Effector memory CD8-positive, alpha-beta T cell (primary cell): ENCODE measurements around the gene ECHS1.
A peak's percentile ranks its signal among the peaks of the same experiment; 100 is the strongest.

ENCODE experiments used
- ATAC-seq: fragments of 150-1000 bp; cut with Tn5 transposase; replicated peaks from 2 replicates; pipeline ENCODE4 v1.10.0; 2021; ENCODE audit warnings: mild to moderate bottlenecking, moderate library complexity
- DNase-seq, 3 experiments: peaks; one replicate each; pipeline ENCODE4 v3.0.0; 2021
- H3K27ac Mint-ChIP-seq, 2 donors: one replicate each; pipeline ENCODE4 v1.8.0; 2022; ENCODE audit warnings: mild to moderate bottlenecking in 2 of 2, mixed read lengths in 2 of 2, moderate library complexity in 2 of 2
- H3K27me3 Mint-ChIP-seq, 2 donors: one replicate each; pipeline ENCODE4 v1.8.0; 2022; ENCODE audit warnings: mixed read lengths in 2 of 2
- H3K36me3 Mint-ChIP-seq: one replicate; pipeline ENCODE4 v1.8.0; 2022; ENCODE audit warnings: mild to moderate bottlenecking, moderate library complexity, mixed read lengths; ENCODE audit not compliant: insufficient read depth
- H3K4me1 Mint-ChIP-seq, 2 donors: one replicate each; pipeline ENCODE4 v1.8.0; 2022; ENCODE audit warnings: low read depth in 2 of 2, mixed read lengths in 2 of 2
- H3K4me3 Mint-ChIP-seq, 2 donors: one replicate each; pipeline ENCODE4 v1.8.0; 2022; ENCODE audit warnings: mild to moderate bottlenecking in 2 of 2, mixed read lengths in 2 of 2, moderate library complexity in 2 of 2
- H3K9me3 Mint-ChIP-seq, 2 donors: one replicate each; pipeline ENCODE4 v1.8.0; 2022; ENCODE audit warnings: mixed read lengths in 2 of 2

Gene ECHS1

DNA sequence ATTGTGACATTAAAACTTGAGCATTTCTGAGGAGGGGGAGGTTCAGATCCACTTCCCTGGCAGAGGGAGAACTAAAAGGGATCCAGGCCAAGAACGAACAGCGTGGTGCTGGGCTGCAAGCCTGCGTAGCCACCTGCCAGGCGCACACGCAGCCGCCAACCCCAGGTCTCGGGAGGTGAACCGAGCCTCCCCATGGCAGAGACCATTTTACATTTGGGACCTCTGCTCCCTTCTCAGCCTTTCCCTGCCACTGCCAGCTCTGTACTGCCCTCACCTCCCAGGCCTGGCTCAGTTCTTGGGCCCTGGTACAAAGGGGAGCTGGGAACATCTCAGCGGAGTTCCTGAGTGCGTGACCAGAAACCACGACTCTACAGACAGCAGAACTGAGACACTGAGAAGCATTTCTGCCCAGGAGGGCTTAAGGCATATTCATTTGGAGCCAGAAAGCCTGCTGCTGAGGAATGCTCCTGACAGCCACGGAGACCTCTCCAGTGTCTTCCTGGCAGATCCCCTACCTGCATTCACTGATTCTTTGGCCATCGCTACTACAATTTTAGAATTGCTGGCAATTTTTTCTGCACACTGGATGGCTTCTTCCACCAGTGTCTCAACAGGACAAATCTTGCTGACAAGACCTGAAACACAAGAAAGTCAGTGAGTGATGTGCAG is 7.6 kb downstream of the ECHS1 start:
- DNase-seq (no peak), ATAC-seq (no peak)
- Mint-ChIP-seq H3K36me3 (peaks cover 16% of the 10 kb centered on the region), H3K4me3 (no peak overlapping the region), H3K4me1 (peaks cover 7 to 10% of the 10 kb centered on the region in 2 donors), H3K27me3 (no peaks in the 10 kb centered on the region), H3K27ac (no peak overlapping the region), H3K9me3 (no peaks in the 10 kb centered on the region)

DNA sequence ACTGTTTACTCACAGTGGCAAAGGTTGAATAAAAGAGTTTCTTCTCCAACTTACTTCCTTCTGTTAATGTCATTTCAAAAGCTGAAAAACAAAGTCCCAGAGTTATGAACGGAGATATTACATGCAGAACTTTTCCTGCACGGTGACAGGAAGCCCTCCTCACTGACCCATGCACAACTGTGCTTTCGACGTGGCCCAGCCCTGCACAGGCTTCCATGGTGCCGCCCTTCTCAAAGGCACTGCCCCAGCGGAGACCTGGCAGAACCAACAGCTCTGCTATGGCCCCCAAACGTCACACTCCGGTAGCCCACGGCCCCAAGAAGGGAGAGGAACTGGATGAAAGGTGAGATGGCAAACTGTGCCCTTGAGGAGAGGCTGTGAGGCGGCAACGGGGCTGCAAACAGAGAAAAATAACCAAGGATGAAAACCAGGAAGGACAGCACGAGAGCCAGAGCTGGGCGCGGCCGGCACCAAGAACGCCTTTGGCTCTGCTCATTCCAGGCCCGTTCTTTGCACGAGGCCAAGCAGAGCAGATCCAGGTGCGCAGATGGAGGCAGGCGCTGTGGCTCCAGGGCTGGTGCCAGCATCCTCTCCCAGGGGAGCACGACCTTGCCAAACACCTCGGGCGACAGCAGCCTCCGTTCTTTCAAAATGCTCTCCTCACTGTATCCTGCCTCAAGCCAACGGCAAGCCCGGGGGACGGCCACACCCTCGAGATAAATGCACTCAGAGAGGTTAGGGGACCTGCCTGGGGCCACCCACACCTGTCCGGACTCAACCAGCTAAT is 8.3 kb downstream of the ECHS1 start:
- peaks cover 16% of the 10 kb centered on the region for H3K36me3 Mint-ChIP-seq
- H3K27me3 Mint-ChIP-seq, result no peaks in the 10 kb centered on the region
- H3K4me1 Mint-ChIP-seq, result peaks cover 7 to 13% of the 10 kb centered on the region in 2 donors
- H3K27ac Mint-ChIP-seq, result no peak overlapping the region
- no peaks in the 10 kb centered on the region for H3K9me3 Mint-ChIP-seq
- DNase-seq, result no peak
- ATAC-seq, result no peak
- H3K4me3 Mint-ChIP-seq, result no peak overlapping the region

GRCh38 chr10:133362846-133363245 is 10.3 kb downstream of the ECHS1 start:
- ATAC-seq (no peak), DNase-seq (no peak)
- Mint-ChIP-seq H3K9me3 (no peaks in the 10 kb centered on the region), H3K4me1 (peaks cover 7 to 13% of the 10 kb centered on the region in 2 donors), H3K27me3 (no peaks in the 10 kb centered on the region), H3K27ac (no peak overlapping the region), H3K36me3 (peaks cover 7% of the 10 kb centered on the region), H3K4me3 (no peak overlapping the region)

GRCh38 chr10:133361773-133362441 is 11.2 kb downstream of the ECHS1 start:
- Mint-ChIP-seq H3K36me3 (peaks cover 5% of the 10 kb centered on the region), H3K4me3 (peak overlapping the region; percentile 27 to 52), H3K9me3 (no peaks in the 10 kb centered on the region), H3K27ac (peak overlapping the region; percentile 61 to 88), H3K27me3 (no peaks in the 10 kb centered on the region), H3K4me1 (peaks cover 7 to 13% of the 10 kb centered on the region in 2 donors)
- ATAC-seq, result no peak
- DNase-seq, result no peak

DNA sequence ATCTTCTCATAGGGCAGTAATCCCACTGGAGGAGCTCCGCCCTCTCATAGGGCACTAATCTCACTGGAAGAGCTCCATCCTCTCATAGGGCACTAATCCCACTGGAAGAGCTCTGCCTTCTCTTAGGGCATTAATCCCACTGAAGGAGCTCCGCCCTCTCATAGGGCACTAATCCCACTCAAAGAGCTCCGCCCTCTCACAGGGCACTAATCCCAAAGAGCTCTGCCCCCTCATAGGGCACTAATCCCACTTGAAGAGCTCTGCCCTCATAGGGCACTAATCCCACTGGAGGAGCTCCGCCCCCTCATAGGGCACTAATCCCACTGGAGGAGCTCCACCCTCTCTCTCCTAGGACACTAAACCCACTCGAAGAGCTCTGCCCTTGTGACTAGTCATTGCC is 11.9 kb downstream of the ECHS1 start:
- ATAC-seq (no peak), DNase-seq (no peak)
- H3K4me3 Mint-ChIP-seq, result peak overlapping the region; percentile 27 to 52
- H3K27me3 Mint-ChIP-seq, result no peaks in the 10 kb centered on the region
- peak overlapping the region; percentile 61 to 88 for H3K27ac Mint-ChIP-seq
- no peaks in the 10 kb centered on the region for H3K9me3 Mint-ChIP-seq
- H3K4me1 Mint-ChIP-seq, result peaks cover 7 to 13% of the 10 kb centered on the region in 2 donors
- peaks cover 3% of the 10 kb centered on the region for H3K36me3 Mint-ChIP-seq

- no peaks in the 10 kb centered on the region for H3K36me3 Mint-ChIP-seq
- H3K4me3 Mint-ChIP-seq, result no peak overlapping the region
- peak overlapping the region in 1 of 2 donors; percentile 49 for H3K27ac Mint-ChIP-seq
- H3K9me3 Mint-ChIP-seq, result no peaks in the 10 kb centered on the region
- DNase-seq (no peak), ATAC-seq (no peak)
- peaks cover 7 to 16% of the 10 kb centered on the region in 2 donors for H3K4me1 Mint-ChIP-seq
- H3K27me3 Mint-ChIP-seq, result no peaks in the 10 kb centered on the region
Measured at GRCh38 chr10:133359972-133360610, 13.1 kb downstream of the ECHS1 start.

- H3K27me3 Mint-ChIP-seq, result no peaks in the 10 kb centered on the region
- no peaks in the 10 kb centered on the region for H3K9me3 Mint-ChIP-seq
- ATAC-seq, result no peak
- DNase-seq, result peak in 1 of 3 experiments; percentile 27
- H3K4me3 Mint-ChIP-seq, result no peak overlapping the region
- H3K4me1 Mint-ChIP-seq, result peaks cover 7 to 16% of the 10 kb centered on the region in 2 donors
- H3K36me3 Mint-ChIP-seq, result no peaks in the 10 kb centered on the region
- no peak overlapping the region for H3K27ac Mint-ChIP-seq
Measured at GRCh38 chr10:133359554-133359971, 13.6 kb downstream of the ECHS1 start.

- peak overlapping the region in 1 of 2 donors; percentile 45 for H3K4me3 Mint-ChIP-seq
- no peak for DNase-seq
- H3K9me3 Mint-ChIP-seq, result no peaks in the 10 kb centered on the region
- no peaks in the 10 kb centered on the region for H3K36me3 Mint-ChIP-seq
- no peak overlapping the region for H3K27ac Mint-ChIP-seq
- H3K27me3 Mint-ChIP-seq, result no peaks in the 10 kb centered on the region
- no peak for ATAC-seq
- H3K4me1 Mint-ChIP-seq, result peaks cover 7 to 16% of the 10 kb centered on the region in 2 donors
Measured at GRCh38 chr10:133358925-133359310, 14.2 kb downstream of the ECHS1 start.

- Mint-ChIP-seq H3K27me3 (no peaks in the 10 kb centered on the region), H3K27ac (no peak overlapping the region), H3K4me1 (peaks cover 7 to 16% of the 10 kb centered on the region in 2 donors), H3K4me3 (peak overlapping the region; percentile 45 to 69), H3K36me3 (no peaks in the 10 kb centered on the region), H3K9me3 (no peaks in the 10 kb centered on the region)
- ATAC-seq (no peak), DNase-seq (no peak)
Measured at GRCh38 chr10:133358162-133358924, 14.8 kb downstream of the ECHS1 start.

- Mint-ChIP-seq H3K27ac (no peak within 1 kb of the TSS), H3K27me3 (no peaks in the 10 kb centered on the region), H3K9me3 (no peaks in the 10 kb centered on the region), H3K4me1 (peaks cover 7 to 16% of the 10 kb centered on the region in 2 donors), H3K4me3 (peak within 1 kb of the TSS; percentile 69 to 71), H3K36me3 (no peaks in the 10 kb centered on the region)
- peak; percentile 63 to 65 (median 65) for DNase-seq
- peak; percentile 92 for ATAC-seq
Measured at GRCh38 chr10:133357285-133358161, 15.6 kb downstream of the ECHS1 start, which contains the start of gene FUOM. FUOM (minus strand) TSS chr10:133358019; CDS start chr10:133358007, 12 bp downstream.

DNA sequence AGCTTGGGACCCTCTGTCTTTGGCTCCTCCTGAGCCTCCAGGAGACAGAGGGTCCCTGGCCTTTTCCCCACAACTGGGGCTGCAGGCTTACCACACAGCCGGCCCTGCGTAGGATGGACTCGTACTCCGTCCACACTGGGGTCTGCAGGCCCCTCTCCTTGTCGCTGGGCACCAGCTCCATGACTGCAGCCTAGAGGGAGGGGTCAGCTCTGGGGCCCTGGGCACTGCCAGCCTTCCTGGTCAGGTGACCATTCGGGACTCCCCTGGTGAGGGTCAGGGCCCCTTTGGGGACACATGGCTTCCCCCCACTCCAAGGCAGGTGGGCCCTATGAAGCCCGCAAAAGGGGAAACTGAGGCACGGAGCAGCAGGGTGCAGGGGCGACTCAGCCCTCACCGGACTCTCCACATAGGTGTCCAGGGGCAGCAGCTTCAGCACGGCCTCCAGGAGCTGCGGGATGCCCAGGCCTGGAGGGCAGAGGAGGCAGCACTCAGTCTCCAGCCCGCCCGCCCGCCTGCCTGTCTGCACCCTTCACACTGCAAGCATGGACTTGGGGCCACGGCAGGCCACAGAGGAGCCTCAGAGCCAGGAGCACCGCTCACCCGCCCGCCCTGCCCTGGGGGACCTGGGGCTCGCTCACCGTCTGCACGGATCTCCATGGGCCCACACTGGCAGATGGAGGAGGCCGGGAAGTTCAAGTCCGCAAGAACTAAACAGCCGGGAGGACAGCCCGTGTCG is 16.4 kb downstream of the ECHS1 start:
- Mint-ChIP-seq H3K36me3 (no peaks in the 10 kb centered on the region), H3K9me3 (no peaks in the 10 kb centered on the region), H3K4me3 (peak overlapping the region; percentile 69 to 71), H3K27me3 (no peaks in the 10 kb centered on the region), H3K4me1 (peaks cover 4 to 12% of the 10 kb centered on the region in 2 donors), H3K27ac (no peak overlapping the region)
- no peak for DNase-seq
- ATAC-seq, result no peak
